Measurements from ENCODE around the gene KIF21B. TPM values are rescaled to one million over a fixed set of nuclear protein-coding genes. Genes with fewer than 3 reads are reported as not detected.

Gene KIF21B
- total and polyA plus RNA-seq, 2 of the 4 experiments (the other 2 are of a cell fraction): 0.36 to 0.55 TPM

DNA sequence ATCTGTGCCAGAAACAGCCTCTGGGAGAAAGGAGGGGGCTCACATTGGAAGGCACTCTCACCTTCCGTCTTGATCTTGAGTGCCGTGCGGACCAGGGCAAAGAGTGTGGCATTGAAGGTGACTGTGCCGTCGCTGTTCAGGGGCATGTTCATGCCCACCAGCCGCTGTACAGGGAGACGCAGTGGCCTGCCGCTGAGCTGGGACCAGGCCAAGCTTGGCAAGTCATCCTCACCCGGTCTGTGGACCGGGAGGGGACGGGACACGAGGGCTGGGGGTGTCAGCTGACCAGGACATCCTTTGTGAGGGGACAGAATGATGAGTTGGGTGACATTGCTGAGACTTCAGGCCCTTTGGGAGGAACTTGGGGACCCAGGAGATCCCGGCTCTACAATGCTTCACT lies 25.0 kb upstream of the KIF21B start:
- Histone ChIP-seq H3K9me1 (ENCODE audit: insufficient read depth, low read length) (no peaks in the 10 kb centered on the region), H3K56ac (ENCODE audit: extremely low read depth, insufficient read depth, low read length) (no peak overlapping the region), H2BK120ac (ENCODE audit: low read depth, low read length) (no peak overlapping the region), H2BK20ac (ENCODE audit: low read depth, low read length) (no peak overlapping the region), H3K27me3 (ENCODE audit: control insufficient read depth, insufficient read depth, low read length) (peaks cover 57% of the 10 kb centered on the region), H3K9me3 (ENCODE audit: control insufficient read depth, insufficient read depth, low read length) (no peaks in the 10 kb centered on the region), H3K36me3 (ENCODE audit: control insufficient read depth, insufficient read depth, low read length) (no peaks in the 10 kb centered on the region), H3K4me1 (ENCODE audit: control insufficient read depth, insufficient read depth, low read length) (no peaks in the 10 kb centered on the region), H4K91ac (ENCODE audit: insufficient read depth, low read depth, low read length) (no peak overlapping the region), H2BK5ac (ENCODE audit: low read depth, low read length, poor library complexity, severe bottlenecking) (no peak overlapping the region), H3K4me3 (ENCODE audit: insufficient read depth, low read depth, low read length) (no peak overlapping the region), H3K79me1 (ENCODE audit: low read depth in 1 of 2, low read length in 2 of 2) (no peaks in the 10 kb centered on the region), H3K27ac (ENCODE audit: insufficient read depth, low read length) (no peak overlapping the region), H3K9ac (ENCODE audit: low read depth, low read length) (no peak overlapping the region), H3K18ac (ENCODE audit: low read depth, low read length) (no peak overlapping the region), H3K23ac (ENCODE audit: low read depth, low read length) (no peak overlapping the region), H2AK5ac (ENCODE audit: low read depth, low read length) (no peak overlapping the region), H3K4ac (ENCODE audit: low read depth, low read length) (no peak overlapping the region), H2AFZ (replicated peaks; ENCODE audit: low read length, poor library complexity) (no peak overlapping the region), H4K8ac (ENCODE audit: low read depth in 2 of 2, low read length in 2 of 2) (no peak overlapping the region), H2BK15ac (ENCODE audit: low read depth, low read length) (no peak overlapping the region), H4K5ac (ENCODE audit: low read depth, low read length) (no peak overlapping the region), H2AK9ac (replicated peaks; ENCODE audit: low read depth, low read length, poor library complexity) (no peak overlapping the region), H3K14ac (replicated peaks; ENCODE audit: low read depth, low read length) (no peak overlapping the region), H3K4me2 (ENCODE audit: low read depth, low read length) (no peak overlapping the region), H4K20me1 (ENCODE audit: insufficient read depth, low read length) (no peaks in the 10 kb centered on the region)
- intact Hi-C loops (cut with micrococcal nuclease) (no loop called here), in situ Hi-C loops (cut with MboI; ENCODE audit: low sequenced_read_pairs) (loop anchor here (10.0 kb wide), 1 partner anchor 424 kb away; the partner anchor contains the start of gene KIF14), dilution Hi-C loops (cut with HindIII; ENCODE audit: low sequenced_read_pairs, unreplicated experiment) (no loop called here)
- ChIA-PET CTCF (interaction anchor here (1.1 kb wide), 1 partner anchor 56 kb away, joined by 3 read pairs; no protein-coding TSS in a partner anchor), POLR2A (ENCODE audit: unreplicated experiment) (no interaction called here)
- ATAC-seq (ENCODE audit: low read depth) (no peak), DNase-seq (no peak)
- WGBS, 2 experiments (ENCODE audit: extremely low coverage in 2 of 2, insufficient read length in 1 of 2): 65% methylated on average over 5 of the region's 13 CpGs; no CpG with 5 or more reads in 1 of the 2 experiments
- TF ChIP-seq RAD21 (IDR thresholded peaks at IDR 0.05; ENCODE audit: low read length): no peak
- TF ChIP-seq MXI1 (IDR thresholded peaks at IDR 0.05; ENCODE audit: borderline replicate concordance, low read depth, low read length): no peak
- no peak for TF ChIP-seq CHD1 (IDR thresholded peaks at IDR 0.05; ENCODE audit: low read depth, low read length)
- TF ChIP-seq MAZ (IDR thresholded peaks at IDR 0.05; ENCODE audit: borderline replicate concordance, low read depth, low read length): no peak
- TF ChIP-seq, protein P1, sequence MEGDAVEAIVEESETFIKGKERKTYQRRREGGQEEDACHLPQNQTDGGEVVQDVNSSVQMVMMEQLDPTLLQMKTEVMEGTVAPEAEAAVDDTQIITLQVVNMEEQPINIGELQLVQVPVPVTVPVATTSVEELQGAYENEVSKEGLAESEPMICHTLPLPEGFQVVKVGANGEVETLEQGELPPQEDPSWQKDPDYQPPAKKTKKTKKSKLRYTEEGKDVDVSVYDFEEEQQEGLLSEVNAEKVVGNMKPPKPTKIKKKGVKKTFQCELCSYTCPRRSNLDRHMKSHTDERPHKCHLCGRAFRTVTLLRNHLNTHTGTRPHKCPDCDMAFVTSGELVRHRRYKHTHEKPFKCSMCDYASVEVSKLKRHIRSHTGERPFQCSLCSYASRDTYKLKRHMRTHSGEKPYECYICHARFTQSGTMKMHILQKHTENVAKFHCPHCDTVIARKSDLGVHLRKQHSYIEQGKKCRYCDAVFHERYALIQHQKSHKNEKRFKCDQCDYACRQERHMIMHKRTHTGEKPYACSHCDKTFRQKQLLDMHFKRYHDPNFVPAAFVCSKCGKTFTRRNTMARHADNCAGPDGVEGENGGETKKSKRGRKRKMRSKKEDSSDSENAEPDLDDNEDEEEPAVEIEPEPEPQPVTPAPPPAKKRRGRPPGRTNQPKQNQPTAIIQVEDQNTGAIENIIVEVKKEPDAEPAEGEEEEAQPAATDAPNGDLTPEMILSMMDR (conservative IDR thresholded peaks at IDR 0.05; ENCODE audit: low read depth, low read length): no peak
- no peak for TF ChIP-seq RCOR1 (IDR thresholded peaks at IDR 0.05; ENCODE audit: insufficient replicate concordance, low read length)
- no peak for TF ChIP-seq RFX5 (IDR thresholded peaks at IDR 0.05; ENCODE audit: low read depth, low read length)
- BruUV-seq (replicated peaks): no TSS peak

All from IMR-90 (cell line).